Measurements from ENCODE around the gene ARHGAP19.
A peak's percentile ranks its signal among the peaks of the same experiment; 100 is the strongest.

The ARHGAP19 gene

DNA sequence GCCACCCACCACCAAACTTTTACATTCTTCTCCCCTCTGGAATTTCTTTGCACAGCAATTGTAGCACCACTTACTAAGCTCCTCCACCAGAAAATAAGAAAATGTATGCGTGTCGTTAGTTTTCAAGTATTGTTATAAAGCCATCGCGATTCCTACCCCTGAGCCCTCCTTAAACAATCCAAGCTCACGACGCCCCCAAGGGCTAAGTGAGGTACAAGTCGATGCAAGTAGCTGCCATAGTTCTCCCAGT lies 40.8 kb upstream of the ARHGAP19 start:
- Histone ChIP-seq H3K4me3 (ENCODE audit: low read length) (peak overlapping the region; percentile 82), H3K27me3 (ENCODE audit: insufficient read depth, low read length) (peaks cover 6% of the 10 kb centered on the region; the same call in 1 of the 2 replicates), H3K27ac (ENCODE audit: low read depth, low read length) (peak overlapping the region; percentile 5), H3K36me3 (ENCODE audit: insufficient read depth, low read length) (peaks cover 21% of the 10 kb centered on the region), H3K9ac (ENCODE audit: low read depth, low read length) (peak overlapping the region; percentile 94), H3K9me3 (ENCODE audit: insufficient read depth, low read depth, low read length) (no peaks in the 10 kb centered on the region), H3K4me1 (ENCODE audit: insufficient read depth, low read length) (peaks cover 26% of the 10 kb centered on the region)
- 0% methylated on average over 5 of the region's 7 CpGs for WGBS

DNA sequence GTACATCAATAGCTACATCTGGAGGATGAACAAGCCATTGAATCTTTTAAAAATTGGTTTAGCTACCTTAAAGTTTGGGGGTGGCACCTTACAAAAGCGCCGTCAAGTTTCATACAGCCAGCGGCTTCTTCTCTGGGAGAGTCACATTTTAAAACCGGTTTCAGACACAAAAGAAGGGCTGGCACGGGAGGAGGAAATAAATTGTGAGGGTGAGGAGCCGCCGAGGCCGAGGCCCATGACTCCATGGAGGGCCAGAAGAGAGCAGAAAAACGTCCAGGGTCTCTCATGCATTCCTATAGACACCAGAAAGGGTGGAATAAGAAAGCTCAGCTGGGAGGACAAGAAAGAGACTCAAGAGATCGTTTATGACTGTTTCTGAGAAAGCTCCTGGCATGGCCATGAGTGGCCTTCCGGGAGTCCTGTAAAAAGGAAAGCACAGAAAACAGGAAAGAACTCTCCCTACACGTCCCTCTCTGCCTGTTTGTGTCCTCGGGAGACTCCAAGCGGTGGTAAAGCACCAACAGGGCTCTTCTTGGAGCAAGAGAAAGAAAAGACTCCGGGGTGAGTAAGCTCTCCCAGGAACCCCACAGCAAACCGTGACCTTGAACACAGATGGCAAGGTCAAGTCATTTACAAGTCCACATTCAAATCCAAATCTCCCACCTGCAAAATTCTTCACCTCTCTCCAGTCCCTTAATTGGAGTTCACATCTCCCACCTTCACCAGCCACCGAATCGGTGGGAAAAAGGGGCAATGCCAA lies 40.3 kb upstream of the ARHGAP19 start:
- Histone ChIP-seq H3K27ac (ENCODE audit: low read depth, low read length) (peak overlapping the region; percentile 5), H3K27me3 (ENCODE audit: insufficient read depth, low read length) (peaks cover 6% of the 10 kb centered on the region; the same call in 1 of the 2 replicates), H3K36me3 (ENCODE audit: insufficient read depth, low read length) (peaks cover 21% of the 10 kb centered on the region), H3K4me3 (ENCODE audit: low read length) (peak overlapping the region; percentile 82), H3K4me1 (ENCODE audit: insufficient read depth, low read length) (peaks cover 21% of the 10 kb centered on the region), H3K9ac (ENCODE audit: low read depth, low read length) (peak overlapping the region; percentile 94), H3K9me3 (ENCODE audit: insufficient read depth, low read depth, low read length) (no peaks in the 10 kb centered on the region)
- 3% methylated on average over 18 of the region's 18 CpGs for WGBS

DNA sequence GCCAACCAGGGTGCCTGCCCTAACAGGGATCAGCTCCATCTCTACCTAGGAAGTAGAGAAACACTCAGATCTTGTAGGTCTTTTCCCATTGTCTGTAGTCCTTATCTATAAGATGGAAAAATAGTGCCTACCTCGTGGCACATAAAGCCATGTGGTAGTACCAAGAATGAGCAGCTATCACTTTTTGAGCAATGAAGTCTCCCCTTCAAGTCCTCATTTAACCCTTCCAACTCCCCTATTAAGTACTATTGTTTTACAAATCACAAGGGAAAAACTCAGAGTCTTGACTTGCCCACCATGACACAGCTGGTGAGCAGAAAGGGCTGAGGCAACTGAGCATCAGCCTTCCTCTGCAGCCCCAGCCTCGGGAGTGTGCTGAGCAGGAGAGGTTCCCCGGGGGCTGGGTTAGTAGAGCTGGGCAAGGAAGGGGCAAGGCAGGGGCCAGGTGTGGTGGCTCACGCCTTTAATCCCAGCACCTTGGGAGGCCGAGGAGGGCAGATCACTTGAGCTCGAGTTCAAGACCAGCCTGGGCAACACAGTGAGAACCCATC lies 38.8 kb upstream of the ARHGAP19 start:
- Histone ChIP-seq H3K9me3 (ENCODE audit: insufficient read depth, low read depth, low read length) (no peaks in the 10 kb centered on the region), H3K9ac (ENCODE audit: low read depth, low read length) (no peak overlapping the region; the same call in 1 of the 2 replicates), H3K27me3 (ENCODE audit: insufficient read depth, low read length) (peaks cover 6% of the 10 kb centered on the region; the same call in 1 of the 2 replicates), H3K4me3 (ENCODE audit: low read length) (peak overlapping the region; percentile 82), H3K27ac (ENCODE audit: low read depth, low read length) (no peak overlapping the region), H3K4me1 (ENCODE audit: insufficient read depth, low read length) (peaks cover 10% of the 10 kb centered on the region), H3K36me3 (ENCODE audit: insufficient read depth, low read length) (peaks cover 21% of the 10 kb centered on the region)
- 59% methylated on average over 6 of the region's 6 CpGs for WGBS

DNA sequence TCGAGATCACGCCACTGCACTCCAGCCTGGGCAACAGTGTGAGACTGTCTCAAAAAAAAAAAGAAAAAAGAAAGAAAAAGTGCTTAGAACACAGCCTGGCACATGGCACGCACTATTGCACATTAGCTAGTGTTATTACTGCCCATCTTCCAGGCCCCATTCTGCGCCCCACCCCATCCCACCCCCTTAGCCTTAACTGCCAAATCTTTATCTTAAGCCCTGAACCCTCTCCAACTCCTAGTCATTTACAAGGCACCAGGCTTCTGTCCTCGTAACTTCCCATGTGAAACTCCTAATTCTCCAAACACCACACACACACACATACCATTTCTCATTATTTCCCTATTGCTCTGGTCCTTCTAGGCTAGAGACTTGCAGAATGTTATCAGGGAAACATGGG lies 37.3 kb upstream of the ARHGAP19 start:
- Histone ChIP-seq H3K4me3 (ENCODE audit: low read length) (no peak overlapping the region), H3K4me1 (ENCODE audit: insufficient read depth, low read length) (peaks cover 11% of the 10 kb centered on the region), H3K9ac (ENCODE audit: low read depth, low read length) (no peak overlapping the region), H3K27ac (ENCODE audit: low read depth, low read length) (no peak overlapping the region), H3K9me3 (ENCODE audit: insufficient read depth, low read depth, low read length) (no peaks in the 10 kb centered on the region), H3K36me3 (ENCODE audit: insufficient read depth, low read length) (peaks cover 21% of the 10 kb centered on the region), H3K27me3 (ENCODE audit: insufficient read depth, low read length) (peaks cover 6% of the 10 kb centered on the region; the same call in 1 of the 2 replicates)
- WGBS = 94% methylated on average over 5 of the region's 5 CpGs

DNA sequence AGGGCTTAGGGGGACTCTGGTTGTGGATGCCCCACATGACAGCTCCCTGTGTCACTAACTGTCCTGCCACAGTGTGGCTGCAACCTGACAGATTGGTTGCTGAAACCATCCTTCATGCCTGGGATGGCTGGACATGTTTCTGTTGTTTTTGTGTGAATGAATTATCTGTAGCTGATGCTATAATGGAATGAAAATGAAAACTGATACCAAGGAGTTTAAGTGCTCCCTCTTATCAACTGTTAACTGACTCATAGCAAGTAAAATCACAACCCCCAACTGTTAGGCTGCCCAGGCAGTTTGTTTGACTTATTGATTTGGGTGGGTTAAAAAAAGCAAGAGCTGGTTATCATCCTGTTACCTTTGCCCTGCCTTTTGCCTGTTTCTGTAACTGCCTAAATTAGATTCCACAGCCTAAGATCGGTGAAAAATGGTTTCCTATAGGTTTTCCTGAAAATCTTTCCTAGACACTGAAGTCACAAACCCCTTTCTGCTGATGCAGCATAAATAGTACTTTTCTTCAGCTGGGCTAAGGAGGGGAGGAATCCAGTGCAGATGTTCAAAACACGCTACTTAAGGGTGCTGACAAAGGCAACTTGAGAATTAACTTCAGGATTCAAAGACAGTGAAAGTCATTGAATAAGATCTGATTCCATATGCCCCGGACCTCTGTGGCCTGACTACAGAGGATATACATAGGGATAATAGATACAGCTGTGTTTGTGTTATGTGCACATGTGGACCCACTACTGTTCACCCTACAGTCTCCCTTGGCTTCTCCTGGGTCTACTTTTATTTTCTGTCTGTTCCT lies 36.4 kb upstream of the ARHGAP19 start:
- H3K27ac ChIP-seq (ENCODE audit: low read depth, low read length) = no peak overlapping the region
- 99% methylated on average over 3 of the region's 3 CpGs for WGBS

DNA sequence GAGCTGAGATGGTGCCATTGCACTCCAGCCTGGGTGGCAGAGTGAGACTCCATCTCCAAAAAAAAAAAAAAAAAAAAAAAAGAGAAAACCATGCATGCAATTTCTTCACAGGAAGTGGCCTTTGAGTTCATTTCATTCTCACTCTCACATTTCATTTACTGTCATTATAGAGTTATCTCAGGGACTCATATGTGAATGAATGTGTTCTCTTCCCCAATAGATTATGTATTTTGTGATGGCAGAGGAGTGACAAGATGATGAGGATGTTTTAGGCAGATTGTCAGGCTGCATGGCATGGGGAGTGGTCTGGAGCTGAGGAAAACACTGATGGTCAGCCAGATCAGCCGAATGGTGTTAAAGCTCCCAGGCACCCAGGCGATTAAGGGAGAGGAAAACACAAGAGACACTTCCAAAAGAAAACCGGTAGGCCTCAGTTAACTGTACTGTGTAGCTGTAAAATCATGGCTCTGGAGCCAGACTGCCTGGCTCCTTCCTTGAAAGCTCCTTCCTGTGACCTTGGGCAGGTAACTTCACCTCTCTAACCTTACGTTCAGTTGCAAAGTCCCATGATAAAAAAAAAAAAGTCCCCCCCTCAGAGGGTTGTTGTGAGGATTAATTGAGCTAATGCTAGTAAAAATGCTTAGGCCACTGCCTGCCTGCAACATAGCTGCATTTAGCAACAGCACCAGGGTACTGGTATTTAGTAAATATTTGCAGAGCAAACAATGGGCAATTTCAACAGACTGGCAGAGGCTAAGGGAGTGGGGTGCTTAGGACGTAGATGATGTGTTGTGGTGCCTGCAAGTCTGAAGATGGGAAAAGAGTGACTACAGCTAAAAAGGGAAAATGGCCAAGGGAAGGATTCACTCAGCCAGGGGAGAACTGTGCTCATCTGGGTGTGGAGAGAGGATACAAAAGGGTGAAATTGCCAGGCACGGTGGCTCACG lies 35.2 kb upstream of the ARHGAP19 start:
- H3K4me3 ChIP-seq (ENCODE audit: low read length) = no peak overlapping the region
- H3K9ac ChIP-seq (ENCODE audit: low read depth, low read length) = no peak overlapping the region
- peaks cover 21% of the 10 kb centered on the region for H3K36me3 ChIP-seq (ENCODE audit: insufficient read depth, low read length)
- H3K27ac ChIP-seq (ENCODE audit: low read depth, low read length) = peak overlapping the region; percentile 33; the same call in 1 of the 2 replicates
- H3K9me3 ChIP-seq (ENCODE audit: insufficient read depth, low read depth, low read length) = no peaks in the 10 kb centered on the region
- H3K27me3 ChIP-seq (ENCODE audit: insufficient read depth, low read length) = no peaks in the 10 kb centered on the region
- 83% methylated on average over 6 of the region's 7 CpGs for WGBS
- peaks cover 11% of the 10 kb centered on the region for H3K4me1 ChIP-seq (ENCODE audit: insufficient read depth, low read length)

More for the DNA sequence above, 36.4 kb upstream of the ARHGAP19 start:
- Histone ChIP-seq H3K36me3 (ENCODE audit: insufficient read depth, low read length) (peaks cover 21% of the 10 kb centered on the region), H3K9me3 (ENCODE audit: insufficient read depth, low read depth, low read length) (no peaks in the 10 kb centered on the region), H3K9ac (ENCODE audit: low read depth, low read length) (no peak overlapping the region), H3K4me1 (ENCODE audit: insufficient read depth, low read length) (peaks cover 11% of the 10 kb centered on the region), H3K27me3 (ENCODE audit: insufficient read depth, low read length) (peaks cover 6% of the 10 kb centered on the region; the same call in 1 of the 2 replicates), H3K4me3 (ENCODE audit: low read length) (no peak overlapping the region)

DNA sequence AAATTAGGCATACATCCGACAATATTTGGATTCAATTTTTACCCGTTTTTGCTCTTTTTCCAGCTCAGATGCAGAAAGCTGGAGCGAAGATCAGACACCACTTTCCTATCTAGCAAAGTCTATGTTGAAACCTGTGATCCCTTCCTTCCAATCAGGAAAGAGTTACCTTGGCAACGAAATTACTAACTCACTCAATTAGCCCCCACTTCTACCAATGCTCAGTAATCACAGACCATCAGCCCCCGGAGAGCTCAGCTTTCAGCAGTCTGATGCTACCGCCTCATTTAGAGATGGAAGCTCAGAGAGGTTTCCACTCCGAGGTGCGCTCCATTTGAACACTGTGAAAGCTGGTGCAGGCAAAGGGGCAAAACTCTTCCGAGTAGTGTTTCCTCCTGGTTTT lies 33.3 kb upstream of the ARHGAP19 start:
- H3K27ac ChIP-seq (ENCODE audit: low read depth, low read length) = no peak overlapping the region
- no peak overlapping the region for H3K4me3 ChIP-seq (ENCODE audit: low read length)
- H3K36me3 ChIP-seq (ENCODE audit: insufficient read depth, low read length) = peaks cover 18% of the 10 kb centered on the region
- 86% methylated on average over 9 of the region's 9 CpGs for WGBS
- H3K4me1 ChIP-seq (ENCODE audit: insufficient read depth, low read length) = peaks cover 23% of the 10 kb centered on the region
- H3K27me3 ChIP-seq (ENCODE audit: insufficient read depth, low read length) = peaks cover 18% of the 10 kb centered on the region
- H3K9me3 ChIP-seq (ENCODE audit: insufficient read depth, low read depth, low read length) = no peaks in the 10 kb centered on the region
- H3K9ac ChIP-seq (ENCODE audit: low read depth, low read length) = no peak overlapping the region

DNA sequence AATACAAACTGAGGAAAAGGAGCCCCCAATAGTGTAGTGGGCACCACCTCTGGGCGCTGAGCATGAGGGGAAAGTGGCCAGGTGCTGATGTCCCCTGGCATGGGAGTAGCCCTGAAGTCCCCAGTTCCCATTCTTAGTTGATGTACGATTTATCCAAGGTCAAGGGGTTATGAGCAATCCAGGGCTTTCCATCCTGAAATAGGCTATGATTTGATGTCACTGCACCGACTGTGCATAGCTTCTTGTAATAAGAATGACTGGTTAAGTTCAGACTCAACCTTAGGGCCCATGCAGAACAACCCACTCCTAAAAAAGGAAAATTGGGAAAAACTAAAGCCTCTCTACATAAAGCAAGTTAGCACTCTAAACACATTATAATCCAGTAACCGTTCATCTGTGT lies 31.1 kb upstream of the ARHGAP19 start:
- Histone ChIP-seq H3K4me3 (ENCODE audit: low read length) (no peak overlapping the region), H3K4me1 (ENCODE audit: insufficient read depth, low read length) (peaks cover 22% of the 10 kb centered on the region), H3K27me3 (ENCODE audit: insufficient read depth, low read length) (peaks cover 30% of the 10 kb centered on the region), H3K9ac (ENCODE audit: low read depth, low read length) (no peak overlapping the region), H3K9me3 (ENCODE audit: insufficient read depth, low read depth, low read length) (no peaks in the 10 kb centered on the region), H3K27ac (ENCODE audit: low read depth, low read length) (no peak overlapping the region), H3K36me3 (ENCODE audit: insufficient read depth, low read length) (peaks cover 1% of the 10 kb centered on the region)
- 95% methylated on average over 4 of the region's 4 CpGs for WGBS

DNA sequence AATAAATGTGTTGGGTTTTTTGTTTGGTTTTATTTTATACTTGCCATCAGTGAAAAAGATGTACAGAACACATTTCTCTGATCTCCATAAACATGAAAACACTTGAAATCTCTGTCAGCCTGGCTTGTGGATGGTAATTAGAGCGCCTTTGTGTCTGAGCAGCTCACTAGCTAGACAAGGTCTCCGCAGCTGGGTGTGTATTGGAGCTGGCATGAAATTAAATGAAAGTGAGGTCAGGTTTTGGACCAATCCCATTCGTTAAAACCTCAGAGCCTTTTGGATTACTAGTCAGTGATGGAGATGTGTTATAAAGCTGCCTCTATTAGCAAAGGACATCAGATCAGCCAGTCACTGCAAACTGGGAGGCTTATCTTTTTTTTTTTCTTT lies 29.4 kb upstream of the ARHGAP19 start:
- H3K9ac ChIP-seq (ENCODE audit: low read depth, low read length) = peak overlapping the region; percentile 45
- H3K9me3 ChIP-seq (ENCODE audit: insufficient read depth, low read depth, low read length) = no peaks in the 10 kb centered on the region
- H3K36me3 ChIP-seq (ENCODE audit: insufficient read depth, low read length) = no peaks in the 10 kb centered on the region
- peaks cover 37% of the 10 kb centered on the region for H3K27me3 ChIP-seq (ENCODE audit: insufficient read depth, low read length)
- peaks cover 22% of the 10 kb centered on the region for H3K4me1 ChIP-seq (ENCODE audit: insufficient read depth, low read length)
- WGBS = 54% methylated on average over 3 of the region's 3 CpGs
- no peak overlapping the region for H3K27ac ChIP-seq (ENCODE audit: low read depth, low read length)
- peak overlapping the region; percentile 68 for H3K4me3 ChIP-seq (ENCODE audit: low read length)

DNA sequence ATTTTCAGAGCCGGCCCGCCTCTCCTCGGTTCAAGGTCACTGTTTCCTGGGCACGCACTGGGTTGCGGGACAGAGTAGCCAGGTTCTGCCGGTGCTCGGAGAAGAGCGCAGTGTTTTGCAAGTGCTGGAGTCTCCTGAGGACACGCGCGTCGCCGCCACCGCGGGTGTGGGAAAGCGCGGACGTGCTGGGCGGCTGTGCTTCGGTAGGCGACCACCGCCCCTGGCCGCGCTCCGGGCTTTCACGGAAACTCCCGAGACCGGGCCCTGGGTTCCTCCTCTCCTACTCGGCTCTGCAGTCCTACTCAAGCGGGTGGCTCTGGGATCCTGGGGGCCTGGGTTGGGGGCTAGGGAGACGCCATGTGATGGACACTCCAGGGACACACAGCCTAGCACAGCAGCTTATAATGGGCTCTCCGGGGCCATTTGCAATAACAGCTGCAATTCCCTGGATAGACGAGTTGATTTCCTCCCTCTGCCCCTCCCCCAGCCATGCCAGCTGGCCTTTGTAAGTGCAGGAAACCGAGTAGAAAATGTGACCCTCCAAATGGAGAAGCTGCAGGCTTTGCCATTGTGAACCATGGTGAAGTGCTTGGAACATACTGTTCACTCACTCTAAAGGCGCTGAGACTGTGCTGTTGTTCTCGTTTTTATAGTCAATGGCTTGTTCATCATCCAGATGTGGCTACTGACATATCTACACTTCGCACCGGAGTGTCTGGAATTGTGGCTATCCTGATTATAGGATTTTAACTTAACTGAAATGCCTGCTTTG lies 28.8 kb upstream of the ARHGAP19 start:
- Histone ChIP-seq H3K9me3 (ENCODE audit: insufficient read depth, low read depth, low read length) (no peaks in the 10 kb centered on the region), H3K4me3 (ENCODE audit: low read length) (peak overlapping the region; percentile 68), H3K9ac (ENCODE audit: low read depth, low read length) (peak overlapping the region; percentile 45), H3K4me1 (ENCODE audit: insufficient read depth, low read length) (peaks cover 22% of the 10 kb centered on the region), H3K27ac (ENCODE audit: low read depth, low read length) (no peak overlapping the region), H3K36me3 (ENCODE audit: insufficient read depth, low read length) (no peaks in the 10 kb centered on the region), H3K27me3 (ENCODE audit: insufficient read depth, low read length) (peaks cover 37% of the 10 kb centered on the region)
- WGBS = 46% methylated on average over 38 of the region's 38 CpGs

Measured in HUES64 (cell line).